Hepatic stellate cell (primary cell): Measurements from ENCODE around the gene DGKD.
"Not testable (repeated sequence)": the region's sequence is repeated elsewhere in the genome, so short reads cannot be mapped to it uniquely, and the experiment has no call there.

Experiments used
- DNase-seq: peaks from one replicate; pipeline ENCODE4 v3.0.0; 2011; ENCODE audit warnings: low spot score

DGKD gene

GRCh38 chr2:233362742-233363141, 8.4 kb downstream of the DGKD start:
- no peak for DNase-seq

GRCh38 chr2:233363744-233364235, 9.5 kb downstream of the DGKD start:
- no peak for DNase-seq

- DNase-seq = no peak
Measured at GRCh38 chr2:233365861-233366520, 11.7 kb downstream of the DGKD start.

- no peak for DNase-seq
Measured at GRCh38 chr2:233367586-233367985, 13.3 kb downstream of the DGKD start.

GRCh38 chr2:233368756-233369155, 14.5 kb downstream of the DGKD start:
- no peak for DNase-seq

- no peak for DNase-seq
Measured at GRCh38 chr2:233369462-233369861, 15.2 kb downstream of the DGKD start.

GRCh38 chr2:233369897-233370685, 15.8 kb downstream of the DGKD start:
- DNase-seq = no peak

- no peak for DNase-seq
Measured at GRCh38 chr2:233371641-233372040, 17.3 kb downstream of the DGKD start.

GRCh38 chr2:233372855-233373254, 18.6 kb downstream of the DGKD start:
- DNase-seq = no peak

GRCh38 chr2:233373316-233373715, 19.0 kb downstream of the DGKD start:
- no peak for DNase-seq

- not testable (repeated sequence) for DNase-seq
Measured at GRCh38 chr2:233374776-233375175, 20.5 kb downstream of the DGKD start.

GRCh38 chr2:233375490-233376314, 21.4 kb downstream of the DGKD start:
- no peak for DNase-seq

- no peak for DNase-seq
Measured at GRCh38 chr2:233379034-233379433, 24.7 kb downstream of the DGKD start.

GRCh38 chr2:233379441-233379840, 25.1 kb downstream of the DGKD start:
- no peak for DNase-seq

- DNase-seq = no peak
Measured at GRCh38 chr2:233380132-233380895, 26.0 kb downstream of the DGKD start.

- no peak for DNase-seq
Measured at GRCh38 chr2:233380995-233381637, 26.8 kb downstream of the DGKD start.

GRCh38 chr2:233381638-233381995, 27.3 kb downstream of the DGKD start:
- no peak for DNase-seq

- DNase-seq = no peak
Measured at GRCh38 chr2:233384015-233384414, 29.7 kb downstream of the DGKD start.

- no peak for DNase-seq
Measured at GRCh38 chr2:233384811-233385488, 30.7 kb downstream of the DGKD start.

- DNase-seq = no peak
Measured at GRCh38 chr2:233385489-233386044, 31.3 kb downstream of the DGKD start.
